ENCODE measurements around the gene NTM. TPM values are rescaled to one million over a fixed set of nuclear protein-coding genes. Genes with fewer than 3 reads are reported as not detected.

NTM gene
- polyA plus RNA-seq, 1 donor (not counting 4 experiments of a cell fraction or from before 2014, with no cell fraction given), result 47.9 TPM

DNA sequence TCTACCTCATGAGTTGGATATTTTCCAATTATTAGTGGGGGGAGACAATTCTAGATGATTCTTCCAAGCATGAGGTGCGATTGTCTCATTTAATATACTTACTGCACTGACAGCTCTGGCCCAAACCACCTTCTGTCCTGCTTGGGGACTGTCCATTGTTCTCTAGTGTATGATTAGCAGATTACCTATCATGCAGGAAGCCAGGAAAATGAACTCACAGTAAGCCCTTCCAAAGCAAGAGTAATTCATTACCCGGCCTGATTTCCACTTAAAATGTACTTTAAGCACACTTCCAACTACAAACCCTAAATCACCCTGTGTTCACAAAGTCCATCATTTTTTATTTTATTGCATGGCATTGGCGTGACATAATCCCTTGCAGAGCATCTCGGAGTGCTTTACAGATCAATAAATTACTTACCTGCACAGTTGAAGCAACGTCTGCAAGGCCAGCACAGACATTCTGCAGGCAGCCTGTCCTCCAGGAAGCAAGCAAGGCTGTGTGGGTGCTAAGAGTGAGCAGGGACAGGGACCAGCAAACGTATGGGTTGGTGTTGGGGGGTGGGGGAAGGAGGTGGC is 838.2 kb downstream of the NTM start:
- no peaks in the 10 kb centered on the region for H3K79me2 ChIP-seq (ENCODE audit: control insufficient read depth, insufficient read depth, low read length)
- dilution Hi-C loops (cut with MboI; ENCODE audit: extremely low pct_ligation_motif_present, low sequenced_read_pairs), result no loop called here
- no peaks in the 10 kb centered on the region for H3K27me3 ChIP-seq (ENCODE audit: control insufficient read depth, extremely low read depth, insufficient read depth, low read length)
- TF ChIP-seq CTCF (optimal IDR thresholded peaks at IDR 0.05 in 1 of 3, IDR thresholded peaks at IDR 0.05 in 1 of 3, conservative IDR thresholded peaks at IDR 0.05 in 1 of 3; ENCODE audit: extremely low read depth in 1 of 3, insufficient read depth in 2 of 3, low read length in 3 of 3) (no peak), EZH2 (IDR thresholded peaks at IDR 0.05; ENCODE audit: low read length) (no peak)
- no peak overlapping the region for H3K4me2 ChIP-seq (ENCODE audit: control insufficient read depth, extremely low read depth, insufficient read depth, low read depth, low read length)
- H3K4me3 ChIP-seq (ENCODE audit: control insufficient read depth in 2 of 3, extremely low read depth in 1 of 3, insufficient read depth in 2 of 3, low read depth in 1 of 3, low read length in 3 of 3), result no peak overlapping the region
- H4K20me1 ChIP-seq (ENCODE audit: control insufficient read depth, extremely low read depth, insufficient read depth, low read length), result no peaks in the 10 kb centered on the region
- FAIRE-seq, result no peak
- H2AFZ ChIP-seq (ENCODE audit: control insufficient read depth, low read length), result no peak overlapping the region
- no peaks in the 10 kb centered on the region for H3K9me3 ChIP-seq (ENCODE audit: control insufficient read depth, low read depth, low read length)
- H3K36me3 ChIP-seq (ENCODE audit: control insufficient read depth in 2 of 2, extremely low read depth in 1 of 2, insufficient read depth in 2 of 2, low read length in 2 of 2), result no peaks in the 10 kb centered on the region
- no peak for DNase-seq (ENCODE audit: low read depth, low spot score)
- H3K9me1 ChIP-seq (ENCODE audit: control insufficient read depth, extremely low read depth, insufficient read depth, low read length), result no peaks in the 10 kb centered on the region
- H3K27ac ChIP-seq (ENCODE audit: control insufficient read depth, insufficient read depth, low read length), result no peak overlapping the region
- H3K4me1 ChIP-seq (ENCODE audit: control insufficient read depth, extremely low read depth, insufficient read depth, low read length), result no peaks in the 10 kb centered on the region
- no peak overlapping the region for H3K9ac ChIP-seq (ENCODE audit: control insufficient read depth, extremely low read depth, insufficient read depth, low read length)

GRCh38 chr11:132211479-132211878 is 841.1 kb downstream of the NTM start:
- Histone ChIP-seq H3K27me3 (ENCODE audit: control insufficient read depth, extremely low read depth, insufficient read depth, low read length) (no peaks in the 10 kb centered on the region), H3K4me1 (ENCODE audit: control insufficient read depth, extremely low read depth, insufficient read depth, low read length) (no peaks in the 10 kb centered on the region), H3K79me2 (ENCODE audit: control insufficient read depth, insufficient read depth, low read length) (no peaks in the 10 kb centered on the region), H3K27ac (ENCODE audit: control insufficient read depth, insufficient read depth, low read length) (no peak overlapping the region), H4K20me1 (ENCODE audit: control insufficient read depth, extremely low read depth, insufficient read depth, low read length) (no peaks in the 10 kb centered on the region), H3K9me1 (ENCODE audit: control insufficient read depth, extremely low read depth, insufficient read depth, low read length) (no peaks in the 10 kb centered on the region), H3K9me3 (ENCODE audit: control insufficient read depth, low read depth, low read length) (no peaks in the 10 kb centered on the region), H3K9ac (ENCODE audit: control insufficient read depth, extremely low read depth, insufficient read depth, low read length) (no peak overlapping the region), H3K36me3 (ENCODE audit: control insufficient read depth in 2 of 2, extremely low read depth in 1 of 2, insufficient read depth in 2 of 2, low read length in 2 of 2) (no peaks in the 10 kb centered on the region), H3K4me2 (ENCODE audit: control insufficient read depth, extremely low read depth, insufficient read depth, low read depth, low read length) (no peak overlapping the region), H2AFZ (ENCODE audit: control insufficient read depth, low read length) (no peak overlapping the region), H3K4me3 (ENCODE audit: control insufficient read depth in 2 of 3, extremely low read depth in 1 of 3, insufficient read depth in 2 of 3, low read depth in 1 of 3, low read length in 3 of 3) (no peak overlapping the region)
- DNase-seq (ENCODE audit: low read depth, low spot score) (no peak), FAIRE-seq (no peak)
- dilution Hi-C loops (cut with MboI; ENCODE audit: extremely low pct_ligation_motif_present, low sequenced_read_pairs), result no loop called here
- TF ChIP-seq CTCF (optimal IDR thresholded peaks at IDR 0.05 in 1 of 3, IDR thresholded peaks at IDR 0.05 in 1 of 3, conservative IDR thresholded peaks at IDR 0.05 in 1 of 3; ENCODE audit: extremely low read depth in 1 of 3, insufficient read depth in 2 of 3, low read length in 3 of 3), result no peak
- no peak for TF ChIP-seq EZH2 (IDR thresholded peaks at IDR 0.05; ENCODE audit: low read length)
